RPMI8226 (cell line): ENCODE data around the gene PPP6R1.

Source experiments
- DNase-seq: peaks from one replicate; pipeline ENCODE4 v3.0.0-alpha.2; 2015

The PPP6R1 gene

DNA sequence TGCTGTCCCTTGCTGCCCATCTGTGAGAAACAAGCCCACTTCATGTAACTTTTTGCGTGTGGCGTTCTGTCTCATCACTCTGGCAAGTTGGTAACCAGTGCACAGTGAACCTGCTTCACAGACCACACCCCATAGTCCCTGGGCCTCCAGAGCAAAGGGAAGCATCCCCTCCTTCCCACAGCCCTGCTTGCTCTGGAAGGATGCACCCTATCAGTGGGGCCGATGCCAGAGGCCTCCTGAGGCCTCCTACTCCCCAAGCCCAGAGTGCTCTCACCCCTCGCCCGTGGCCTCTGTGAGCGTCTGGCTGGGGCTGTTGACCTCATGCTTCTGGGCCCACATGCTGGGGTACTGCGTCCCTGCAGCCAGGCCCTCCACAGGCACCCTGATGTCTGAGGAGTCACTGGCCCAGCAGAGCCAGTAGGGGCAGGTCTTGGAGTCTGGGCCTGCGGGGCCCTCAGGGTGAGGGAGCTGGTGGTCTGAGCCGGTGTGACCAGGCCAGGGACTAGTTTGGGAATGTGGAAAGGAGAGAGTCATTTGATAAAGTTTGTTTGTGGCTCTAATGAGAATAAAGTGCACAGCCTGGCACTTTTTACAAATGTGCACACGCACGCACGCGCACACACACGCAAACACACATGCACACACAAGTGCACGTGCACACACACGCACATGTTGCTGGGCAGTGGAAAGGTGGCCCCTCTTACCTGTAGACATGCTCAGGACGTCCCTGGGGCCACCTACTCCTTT lies 35.4 kb downstream of the PPP6R1 start:
- no peak for DNase-seq

DNA sequence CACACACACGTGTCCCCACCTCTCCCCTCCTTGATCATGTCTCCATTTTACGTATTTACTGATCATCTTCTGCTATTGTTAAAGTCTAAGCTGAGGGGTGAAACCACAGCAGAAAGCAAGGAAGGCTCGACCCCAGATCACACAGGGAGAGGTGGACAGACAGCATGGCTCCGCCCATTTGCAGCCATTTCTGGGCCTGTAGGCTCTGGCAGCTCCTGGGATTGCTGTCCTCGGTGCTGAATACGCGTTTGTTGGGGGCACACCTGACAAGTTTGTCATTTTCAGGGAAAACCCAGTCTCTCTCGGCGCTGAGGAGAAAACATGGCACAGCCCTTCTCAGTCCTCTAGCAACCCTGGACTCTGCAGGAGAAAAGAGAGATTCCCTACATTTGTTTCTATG lies 38.3 kb downstream of the PPP6R1 start:
- no peak for DNase-seq

DNA sequence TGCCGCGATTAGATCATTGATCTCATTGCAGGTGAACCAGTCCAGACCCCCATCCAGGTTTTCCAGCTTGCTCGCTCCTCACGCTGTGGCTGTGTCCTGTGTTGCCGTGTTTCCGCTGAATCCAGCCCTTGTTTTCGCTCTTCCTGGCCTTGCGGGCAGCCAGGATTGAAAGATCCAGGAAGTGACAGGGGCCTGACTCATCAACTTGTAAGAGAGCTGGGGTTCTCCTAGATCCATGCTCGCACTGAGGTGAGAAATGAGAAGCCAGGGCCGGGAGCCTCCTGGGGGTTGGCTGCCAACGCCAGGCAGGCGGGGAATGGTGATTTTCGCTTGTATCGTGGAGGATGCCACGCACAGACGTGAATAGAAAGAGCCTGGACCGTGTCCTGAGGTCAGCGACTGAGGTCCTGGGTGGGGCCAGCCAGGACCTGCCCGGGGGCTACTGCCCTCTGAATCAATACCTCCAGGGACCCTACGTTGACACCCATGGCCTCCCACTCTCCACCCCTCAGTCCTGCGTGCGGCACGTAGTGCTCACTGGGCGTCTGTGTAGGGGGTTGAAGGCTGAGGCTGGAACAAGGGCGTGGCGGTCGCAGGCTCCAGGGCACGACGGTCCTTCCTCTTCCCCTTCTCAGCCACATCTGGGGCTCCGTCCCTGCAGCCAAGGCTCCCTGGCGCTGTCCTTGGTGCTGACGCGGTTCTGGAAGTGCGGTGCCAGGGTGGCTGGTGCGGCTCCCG lies 42.2 kb downstream of the PPP6R1 start:
- DNase-seq: peak; percentile 77

- no peak for DNase-seq
Measured at GRCh38 chr19:55213547-55213946, 45.3 kb downstream of the PPP6R1 start.

GRCh38 chr19:55212447-55212846 lies 46.4 kb downstream of the PPP6R1 start:
- peak; percentile 69 for DNase-seq

DNA sequence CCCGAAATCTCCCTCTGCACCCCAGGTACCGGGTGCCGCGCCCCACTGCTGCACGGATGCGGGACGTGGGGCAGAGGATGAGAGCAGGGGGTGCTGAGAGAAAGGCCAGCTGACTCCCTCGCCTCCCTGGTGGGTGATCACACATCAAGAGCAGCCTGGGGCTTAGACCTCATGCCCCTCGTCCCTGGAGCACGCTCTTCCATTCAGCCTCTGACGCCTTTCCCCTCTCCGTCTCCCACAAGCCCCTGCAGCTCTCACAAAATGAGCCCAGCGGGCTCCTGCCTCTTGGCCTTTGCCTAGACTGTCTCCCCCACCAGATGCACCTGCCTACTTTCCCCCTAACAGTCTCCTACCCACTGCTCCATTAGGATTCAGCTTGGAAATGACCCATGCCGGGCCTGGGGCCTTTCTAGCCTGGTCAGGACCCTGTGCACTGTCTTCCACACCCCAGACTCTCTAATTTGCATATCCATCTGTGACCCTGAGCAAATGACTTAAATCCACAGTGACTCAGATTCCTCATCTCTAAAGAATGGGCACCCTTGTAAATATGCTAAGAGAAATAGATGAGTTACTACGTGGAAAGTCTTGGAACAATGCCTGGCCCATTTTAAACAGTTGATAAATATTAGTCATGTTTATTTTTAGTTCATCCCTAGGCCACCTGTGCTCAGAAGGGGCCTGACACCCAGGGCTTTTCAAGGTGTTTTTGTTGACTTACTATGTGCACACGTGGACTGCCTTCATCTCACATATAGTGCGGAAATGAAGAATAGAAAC lies 48.9 kb downstream of the PPP6R1 start:
- peak; percentile 83 for DNase-seq

- peak; percentile 39 for DNase-seq
Measured at GRCh38 chr19:55208880-55209692, 49.7 kb downstream of the PPP6R1 start, which contains the start of gene PTPRH. Gene PTPRH (minus strand): TSS chr19:55209501. CDS start chr19:55209433, 68 bp downstream.

DNA sequence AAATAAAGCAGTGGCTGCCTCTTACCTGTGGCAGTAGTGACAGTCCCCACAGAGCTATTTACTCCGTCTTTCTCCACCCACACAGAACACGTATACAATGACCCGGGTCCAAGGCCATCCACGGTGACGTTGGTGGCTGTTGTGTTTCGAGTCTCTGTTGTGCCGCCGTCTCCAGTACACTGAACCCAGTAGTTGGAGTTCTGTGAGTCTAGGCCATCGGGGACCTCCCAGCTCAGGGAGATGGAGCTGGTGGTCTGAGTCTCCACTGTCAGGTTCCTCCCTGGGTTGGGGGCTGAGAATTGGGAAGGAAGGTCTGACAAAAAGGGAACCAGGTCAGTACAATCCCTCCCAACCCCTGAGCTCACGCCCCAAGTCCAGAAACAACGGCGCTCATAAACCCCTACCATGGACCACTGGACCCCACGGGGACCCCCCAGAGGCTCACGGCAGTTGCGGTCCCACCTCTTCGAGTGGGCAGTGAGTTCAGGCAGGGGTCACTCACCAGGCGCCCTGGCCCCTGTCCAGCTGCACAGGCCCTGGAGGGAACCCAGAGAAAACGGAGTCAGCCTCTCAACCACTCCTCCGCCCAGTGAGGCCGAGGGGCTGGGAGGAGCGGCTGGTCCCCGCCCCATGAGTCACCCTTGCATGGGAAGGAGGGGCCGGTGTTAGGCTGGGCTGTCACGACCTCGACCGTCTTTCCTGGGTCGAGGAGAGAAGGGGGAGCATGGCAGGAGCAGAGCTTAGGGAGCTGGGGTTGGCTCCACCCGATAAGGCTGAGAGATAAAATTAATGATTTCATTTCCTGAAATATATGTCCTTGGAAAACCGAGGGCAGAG lies 51.9 kb downstream of the PPP6R1 start:
- DNase-seq: peak; percentile 84

DNA sequence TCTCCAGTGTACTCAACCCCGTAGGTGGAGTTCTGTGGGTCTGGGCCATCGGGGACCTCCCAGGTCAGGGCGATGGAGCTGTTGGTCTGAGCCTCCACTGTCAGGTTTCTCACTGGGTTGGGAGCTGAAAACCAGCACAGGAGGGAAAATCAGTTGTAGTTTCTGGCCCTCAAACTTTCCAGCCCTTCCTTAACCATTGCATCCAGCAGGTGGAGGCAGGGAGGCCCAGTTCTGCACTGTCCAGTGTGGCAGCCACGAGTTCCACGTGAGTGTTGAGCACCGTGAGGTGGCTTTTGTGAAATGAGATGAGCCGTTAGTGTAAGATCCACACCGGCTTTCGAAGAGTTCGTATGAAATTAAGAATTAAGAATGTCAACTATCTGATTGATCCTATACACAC lies 56.6 kb downstream of the PPP6R1 start:
- peak; percentile 28 for DNase-seq

- no peak for DNase-seq
Measured at GRCh38 chr19:55199620-55200204, 59.1 kb downstream of the PPP6R1 start.

DNA sequence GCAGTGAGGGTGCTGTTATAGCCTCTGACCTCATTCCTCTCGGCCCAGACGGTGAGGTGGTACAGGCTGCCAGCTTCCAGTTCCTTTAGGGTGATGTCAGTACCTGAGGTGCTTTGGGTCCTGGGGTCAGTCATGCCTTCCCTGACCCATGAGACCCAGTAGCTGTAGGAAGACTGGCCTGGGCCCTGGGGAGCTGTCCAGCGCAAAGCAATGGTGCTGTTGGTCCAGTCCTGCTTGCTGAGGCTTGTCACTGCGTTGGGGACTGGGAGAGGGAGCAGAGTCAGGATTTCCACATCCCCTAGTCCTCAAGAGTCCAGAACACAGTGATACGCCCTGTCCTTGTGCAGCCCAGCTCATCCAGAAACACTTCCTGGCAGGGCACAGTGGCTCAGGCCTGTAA lies 60.2 kb downstream of the PPP6R1 start:
- no peak for DNase-seq

GRCh38 chr19:55197528-55197927 lies 61.3 kb downstream of the PPP6R1 start:
- DNase-seq: peak; percentile 41

DNA sequence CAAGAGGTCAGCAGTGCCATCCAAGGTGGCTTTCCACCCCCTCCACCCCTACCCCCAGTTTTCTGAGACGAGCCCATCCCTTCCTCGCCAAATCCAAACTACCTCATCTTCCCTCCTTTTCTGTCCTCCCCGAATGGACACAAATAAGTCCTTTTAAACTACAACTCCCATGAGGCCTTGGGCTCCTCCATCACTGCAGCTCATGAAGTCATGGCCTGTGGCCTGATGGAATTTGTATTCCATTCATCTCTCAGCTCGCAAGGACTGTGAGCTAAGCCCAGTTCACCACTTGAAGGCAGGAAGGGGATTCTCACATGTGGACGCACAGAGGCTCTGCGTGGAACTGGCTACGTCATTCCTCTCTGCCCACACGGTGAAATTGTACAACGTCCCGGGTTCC lies 62.0 kb downstream of the PPP6R1 start:
- peak; percentile 29 for DNase-seq

DNA sequence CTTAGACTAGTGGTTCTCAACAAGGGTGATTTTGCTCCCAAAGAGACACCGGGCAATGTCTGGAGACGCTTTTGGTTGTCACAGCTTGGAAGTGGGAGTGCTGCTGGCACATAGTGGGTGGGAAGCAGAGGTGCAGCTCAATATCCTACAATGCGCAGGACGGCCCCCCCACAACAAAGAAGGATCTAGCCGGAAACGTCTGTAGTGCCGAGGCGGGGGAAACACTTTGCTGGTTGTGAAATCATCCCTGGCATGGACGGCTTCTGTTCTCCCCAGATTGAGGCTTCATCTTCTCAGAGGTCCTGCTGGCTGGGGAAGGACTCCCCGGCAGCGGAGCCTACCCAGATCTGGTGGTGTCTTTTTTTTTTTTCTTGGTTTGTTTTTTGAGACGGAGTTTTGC lies 65.3 kb downstream of the PPP6R1 start:
- DNase-seq: no peak

- DNase-seq: no peak
Measured at GRCh38 chr19:55189403-55189835, 69.4 kb downstream of the PPP6R1 start.

- no peak for DNase-seq
Measured at GRCh38 chr19:55188625-55189024, 70.2 kb downstream of the PPP6R1 start.

- no peak for DNase-seq
Measured at GRCh38 chr19:55186080-55186479, 72.7 kb downstream of the PPP6R1 start.

- DNase-seq: no peak
Measured at GRCh38 chr19:55181740-55182139, 77.1 kb downstream of the PPP6R1 start.
